HG02938 (cell line): ENCODE measurements around the gene URM1.

Experiments
- ATAC-seq: cut with Tn5 transposase; IDR thresholded peaks from one replicate; pipeline ENCODE4 v1.9.1; 2021; ENCODE audit warnings: mild to moderate bottlenecking, moderate library complexity; ENCODE audit not compliant: unreplicated experiment

URM1 gene

DNA sequence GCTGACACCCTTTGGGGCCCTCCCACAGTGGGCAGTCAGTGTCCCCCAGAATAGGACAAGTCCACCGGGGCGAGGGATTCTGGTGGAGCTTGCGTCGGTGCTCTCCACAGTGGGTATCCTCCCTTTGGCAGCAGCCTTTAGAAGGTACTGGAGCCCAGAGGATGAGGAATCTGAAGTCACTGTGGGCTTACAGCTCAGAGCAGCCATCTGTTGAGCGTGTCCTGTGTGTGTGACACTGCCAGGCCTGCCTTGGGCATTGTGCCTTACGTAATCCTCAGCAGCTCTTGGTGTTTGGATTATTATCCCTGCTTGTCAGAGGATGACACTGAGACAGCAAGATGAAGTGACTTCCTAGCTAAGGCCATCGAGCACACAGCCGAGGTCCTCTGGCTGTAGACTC, 12.6 kb downstream of the URM1 start:
- ATAC-seq = no peak

DNA sequence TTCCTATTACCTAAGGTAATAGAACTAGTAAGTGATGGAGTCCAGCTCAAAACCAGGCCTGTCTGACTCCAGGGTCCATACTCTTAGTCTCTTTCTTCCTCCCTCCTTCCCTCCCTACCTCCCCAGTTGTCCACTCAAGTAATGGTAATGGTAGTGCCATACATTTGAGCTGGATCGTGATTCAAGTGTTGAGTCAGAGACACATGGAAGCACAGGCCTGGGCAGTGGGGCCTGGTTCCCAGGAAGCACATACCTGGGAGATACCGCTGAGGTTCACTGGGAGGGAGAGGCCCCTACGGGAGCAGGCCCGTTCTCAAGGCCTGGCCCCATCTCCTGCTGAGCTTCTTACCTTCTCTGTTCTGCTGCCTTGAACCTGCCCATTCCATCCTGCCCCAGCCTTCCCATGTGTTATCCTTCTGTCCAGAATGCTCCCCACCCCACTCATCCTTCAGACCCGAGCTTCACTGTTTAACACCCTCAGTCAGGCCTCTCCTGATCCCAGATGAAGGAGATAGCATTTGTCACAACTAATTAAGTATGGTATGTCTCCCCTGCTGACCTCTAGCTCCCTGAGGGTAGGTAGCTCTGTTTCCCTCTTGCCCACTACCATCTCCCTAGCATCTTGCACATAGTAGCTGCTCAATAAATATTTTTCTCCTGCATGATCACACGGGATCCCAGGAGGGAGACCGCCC, 13.8 kb downstream of the URM1 start:
- ATAC-seq = no peak

DNA sequence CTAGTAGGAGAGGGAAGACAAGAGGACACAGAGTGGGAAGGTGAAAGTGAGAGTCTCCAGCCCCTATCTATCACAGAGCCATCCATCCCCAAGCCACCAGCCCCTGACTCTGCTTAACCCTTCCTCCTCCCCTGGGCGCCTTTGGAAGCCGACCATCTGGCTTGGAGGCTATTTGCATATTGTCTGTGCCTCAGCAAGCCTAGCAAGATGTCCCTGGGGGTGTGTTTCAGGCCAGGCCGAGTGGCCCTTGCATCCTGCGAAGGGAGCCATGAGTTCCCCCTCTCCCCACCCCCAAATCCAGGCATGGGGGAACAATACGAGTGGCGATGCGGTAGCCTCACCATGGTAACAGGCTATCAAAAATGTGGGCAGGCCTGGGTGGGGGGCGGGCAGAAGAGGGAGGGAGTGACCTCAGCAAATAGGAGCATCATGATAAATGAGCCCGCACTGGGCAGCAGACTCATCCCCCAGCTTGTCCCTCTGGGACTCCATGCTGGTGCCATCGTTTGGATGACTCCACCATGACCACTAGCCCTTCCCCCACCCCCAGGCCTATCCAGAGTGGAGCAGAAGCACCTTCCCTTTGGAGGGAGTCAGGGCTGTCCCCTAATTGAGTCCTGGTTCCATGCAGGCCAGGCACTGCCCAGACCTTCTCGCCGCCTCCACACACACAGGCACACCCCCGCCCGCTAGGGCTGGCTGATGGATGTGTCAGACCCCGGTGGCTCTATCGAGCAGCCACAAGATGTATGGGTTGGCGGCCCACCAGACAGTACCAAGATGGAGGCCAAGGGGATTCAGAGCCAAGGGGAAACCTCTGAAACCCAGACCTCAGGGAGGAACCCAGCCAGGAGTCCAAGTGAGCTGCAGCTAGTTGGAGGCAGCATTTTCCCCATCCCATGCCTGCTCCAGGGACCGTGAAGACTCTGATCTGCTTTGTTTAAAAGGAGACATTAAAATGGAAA, 14.6 kb downstream of the URM1 start:
- ATAC-seq = no peak

DNA sequence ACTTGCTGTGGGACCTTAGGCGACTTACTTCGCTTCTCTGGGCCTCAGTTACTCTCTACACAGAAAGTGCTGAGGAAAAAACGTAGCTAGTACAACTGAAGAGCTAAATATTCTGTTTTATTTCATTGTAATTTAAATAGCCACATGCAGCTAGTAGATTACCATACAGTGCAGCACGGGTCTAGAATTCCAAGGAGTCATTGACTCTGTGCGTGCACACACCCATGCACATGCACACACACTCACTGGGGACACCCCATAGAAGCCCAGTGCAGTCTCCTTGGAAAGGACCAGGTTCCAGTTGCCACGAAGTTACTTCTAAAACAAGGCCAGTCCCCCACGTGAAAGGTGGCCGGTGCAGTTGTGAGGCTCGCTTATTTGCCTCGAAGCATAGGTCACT, 17.0 kb downstream of the URM1 start:
- ATAC-seq = no peak

DNA sequence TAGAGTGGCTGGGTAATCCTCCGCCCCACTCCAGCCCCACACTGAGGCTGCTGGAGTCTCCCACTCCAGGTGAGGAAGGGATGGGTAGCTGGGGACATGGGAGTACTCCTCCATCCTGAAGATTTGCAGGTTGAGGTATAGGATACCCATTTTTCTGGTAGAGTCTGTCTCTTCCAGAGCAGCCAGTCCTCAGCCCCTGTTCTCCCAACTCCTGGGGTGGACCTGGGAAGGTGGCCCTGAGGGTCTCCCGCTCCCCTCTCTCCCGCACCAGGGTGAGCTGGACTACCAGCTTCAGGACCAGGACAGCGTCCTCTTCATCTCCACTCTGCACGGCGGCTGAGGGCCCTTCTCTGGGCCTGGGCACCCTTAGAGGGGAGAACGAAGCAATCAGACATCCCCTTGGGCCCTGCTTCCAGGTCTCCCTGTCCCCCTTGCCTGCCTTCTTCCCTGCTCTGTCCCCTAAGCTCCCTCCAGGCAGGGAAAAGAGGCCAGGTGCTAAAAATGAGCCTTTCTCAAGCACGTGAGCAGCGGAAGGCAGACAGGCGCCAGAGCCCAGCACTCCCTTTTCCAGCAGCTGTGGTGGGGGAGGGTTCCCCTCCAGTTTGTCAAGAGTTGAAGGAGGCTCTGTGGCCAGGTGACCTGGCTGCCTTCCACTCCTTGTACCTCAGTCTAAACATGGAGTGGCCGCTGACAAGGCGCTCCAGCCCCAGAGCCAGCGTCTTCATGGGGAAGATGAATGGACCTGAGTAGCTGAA, 18.4 kb downstream of the URM1 start:
- ATAC-seq = no peak

DNA sequence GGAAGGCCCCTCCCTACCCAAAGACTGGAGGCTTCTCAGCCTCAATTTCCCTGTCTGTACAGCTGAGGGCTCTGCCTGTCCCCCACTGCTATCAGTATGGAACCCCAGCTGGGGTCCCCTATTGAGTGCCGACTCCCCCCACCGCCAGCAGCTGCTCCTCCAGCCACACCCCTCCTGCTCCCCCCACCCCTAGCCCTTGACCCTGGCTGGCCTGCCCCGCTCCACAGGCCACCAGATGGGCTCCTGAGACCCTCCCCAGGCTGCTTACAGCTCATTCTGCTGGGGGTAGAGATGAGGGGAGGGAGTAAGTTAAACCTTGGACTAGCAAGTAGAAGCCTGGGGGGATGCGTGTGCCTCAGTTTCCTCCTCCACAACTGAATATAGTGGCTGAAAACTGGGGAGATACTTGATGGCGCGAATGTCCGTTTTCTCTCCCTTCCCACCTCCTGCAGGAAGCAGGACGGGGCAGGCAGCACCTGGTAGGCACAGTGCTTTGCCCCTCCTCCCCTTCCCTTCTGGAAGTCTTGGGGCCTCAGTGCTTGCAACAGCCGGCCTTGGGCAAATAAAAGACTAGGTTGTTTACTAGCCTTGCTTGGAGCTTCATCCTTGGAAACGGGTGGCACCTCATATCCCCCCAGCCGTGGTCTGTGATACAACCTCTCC, 19.1 kb downstream of the URM1 start:
- ATAC-seq = no peak

DNA sequence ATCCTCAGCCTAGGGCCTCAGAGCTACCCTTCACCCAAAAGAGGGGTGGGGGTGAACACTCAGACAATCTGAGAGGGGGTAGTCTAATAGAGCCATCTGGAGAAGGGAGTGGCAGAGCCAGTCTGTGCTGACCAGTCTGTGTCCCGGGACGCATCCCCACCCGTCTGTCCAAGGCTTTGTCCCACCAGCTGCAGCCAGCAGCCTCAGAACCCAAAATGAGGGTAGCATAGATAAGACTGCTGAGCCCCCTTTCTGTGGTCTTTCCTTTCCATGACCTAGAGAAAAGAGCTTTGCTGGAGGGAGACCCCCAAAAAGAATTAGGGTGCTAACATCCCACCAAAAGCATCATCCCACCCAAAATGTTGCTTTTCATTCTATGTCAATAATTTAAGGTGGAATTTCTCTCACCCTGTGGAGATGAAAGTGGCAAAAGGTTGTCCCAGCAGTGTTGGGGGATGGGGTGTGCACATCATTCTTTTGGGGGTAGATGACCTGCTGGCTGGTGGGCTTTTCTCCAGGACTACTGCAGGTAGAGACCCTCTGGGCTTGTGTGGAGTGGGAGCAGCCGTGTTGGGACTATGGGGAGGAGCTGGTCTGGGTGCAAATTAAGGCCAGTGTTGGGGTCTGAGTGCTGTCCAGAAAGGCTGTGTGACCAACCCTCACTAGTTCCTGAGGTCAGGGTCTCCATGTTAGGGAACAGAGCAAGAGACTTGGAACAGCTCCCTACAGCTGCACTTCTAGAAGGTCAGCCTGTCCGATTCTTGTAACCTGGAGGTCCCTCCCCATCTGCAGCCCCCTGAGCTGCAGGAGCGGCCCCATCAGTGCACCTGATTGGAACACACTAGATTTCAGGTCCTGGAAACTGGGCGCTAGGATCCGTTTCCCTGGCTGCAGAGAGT, 19.9 kb downstream of the URM1 start:
- ATAC-seq = no peak

DNA sequence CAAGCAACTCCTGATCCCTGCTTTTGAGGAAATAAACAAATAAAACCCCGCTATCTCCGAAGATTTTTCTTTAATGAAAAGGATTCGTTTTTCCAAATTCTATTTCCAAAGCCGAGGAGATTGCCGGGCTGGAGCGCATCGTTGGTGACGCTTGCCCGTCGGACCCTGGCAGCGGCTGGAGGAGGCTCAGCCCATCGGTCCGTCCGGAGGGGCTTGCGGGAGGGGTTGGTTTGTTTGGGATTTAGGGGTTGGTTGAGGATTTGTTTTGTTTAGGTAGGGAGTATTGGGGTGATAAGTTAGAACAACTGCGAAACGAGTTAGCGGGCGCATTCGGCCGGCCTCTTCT, 20.8 kb downstream of the URM1 start:
- ATAC-seq = no peak

DNA sequence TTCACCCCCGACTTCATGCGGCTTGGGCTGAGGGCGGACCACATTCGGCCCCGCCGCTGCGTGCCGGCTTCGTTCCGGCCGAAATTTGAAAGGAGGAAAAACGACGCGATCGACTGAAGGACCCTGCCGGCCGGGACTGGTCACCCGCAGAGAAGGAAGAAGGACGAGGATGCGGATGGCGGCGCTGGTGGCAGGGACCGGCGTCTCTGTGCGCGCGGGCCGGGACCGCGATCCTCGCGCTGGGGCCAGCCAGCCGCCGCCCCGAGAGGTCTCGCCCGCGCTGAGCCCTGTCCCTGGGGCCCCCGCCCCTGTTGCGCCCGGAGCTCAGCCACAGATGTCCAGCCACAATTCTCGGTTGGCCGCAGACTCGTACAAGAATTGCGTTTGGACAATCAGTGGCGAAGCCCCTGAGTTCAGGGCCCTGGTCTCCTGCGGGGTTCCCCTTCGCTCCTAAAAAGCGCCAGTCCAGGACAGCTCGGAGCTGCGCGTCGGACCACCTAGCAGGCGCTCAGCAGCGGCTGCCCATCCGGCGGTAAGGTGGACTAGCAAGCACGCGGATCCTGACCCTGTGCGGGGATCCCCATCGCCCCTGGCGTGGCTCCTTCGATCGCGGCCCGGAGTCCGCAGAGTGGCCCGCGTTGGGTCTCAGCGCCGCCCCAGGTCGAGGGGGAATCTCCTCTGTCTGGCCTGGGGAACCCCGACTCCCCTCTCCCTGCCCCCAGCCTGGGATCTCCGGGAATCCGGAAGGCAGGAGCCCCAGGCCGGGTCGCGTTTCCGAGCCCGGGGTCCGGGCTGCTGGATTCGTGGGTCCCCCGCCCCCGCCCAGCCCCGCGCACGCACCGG, 21.3 kb downstream of the URM1 start:
- ATAC-seq = no peak

DNA sequence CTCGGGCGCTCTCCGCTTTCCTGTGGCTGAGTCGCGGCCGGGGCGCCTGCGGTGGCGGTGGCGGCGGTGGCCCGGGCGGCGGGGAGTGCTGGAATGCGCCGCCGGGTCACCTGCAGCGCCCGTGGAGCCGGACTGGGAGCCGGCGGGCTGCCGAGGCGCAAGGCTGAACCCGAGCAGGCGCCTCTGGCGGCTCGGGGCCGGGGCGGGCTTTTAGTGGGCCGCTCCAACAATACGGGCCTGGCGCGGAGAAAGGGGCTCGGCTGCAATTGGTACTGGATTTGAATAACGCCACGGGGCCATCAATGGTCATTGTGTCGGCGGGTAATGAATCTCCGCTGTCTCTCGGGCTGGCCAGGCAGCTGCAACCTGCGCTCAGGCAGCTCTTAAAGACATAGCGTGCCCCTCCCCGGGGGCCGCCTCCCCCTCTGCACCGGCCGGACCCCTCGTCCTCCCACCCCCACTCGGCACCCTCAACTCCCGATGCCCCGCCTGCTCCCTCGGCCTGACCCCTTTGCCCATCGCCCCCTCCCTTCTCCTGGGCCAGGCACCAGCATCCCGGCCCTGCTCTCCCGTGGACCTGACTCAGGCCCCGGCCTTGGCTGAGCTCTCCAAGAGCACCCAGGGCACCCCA, 22.1 kb downstream of the URM1 start:
- no peak for ATAC-seq

DNA sequence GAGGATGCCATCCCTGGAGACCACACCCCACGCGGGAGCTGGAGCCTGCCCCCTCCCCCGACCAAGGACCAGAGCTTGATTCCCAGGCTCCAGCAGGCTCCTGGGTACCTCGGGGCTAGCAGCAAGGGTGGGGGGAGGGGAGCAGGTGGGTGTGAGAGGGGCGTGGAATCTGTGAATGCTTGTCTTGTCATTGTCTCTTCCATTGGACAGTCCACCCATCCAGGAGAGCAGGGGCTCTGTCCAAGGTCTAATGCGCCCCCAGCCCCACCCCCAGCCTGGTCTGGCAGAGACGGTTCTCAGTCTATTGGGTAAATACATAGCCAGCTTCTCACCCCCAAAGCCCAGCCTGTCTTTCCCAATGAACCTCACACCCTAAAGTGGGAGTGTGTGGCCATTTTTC, 22.8 kb downstream of the URM1 start:
- no peak for ATAC-seq

DNA sequence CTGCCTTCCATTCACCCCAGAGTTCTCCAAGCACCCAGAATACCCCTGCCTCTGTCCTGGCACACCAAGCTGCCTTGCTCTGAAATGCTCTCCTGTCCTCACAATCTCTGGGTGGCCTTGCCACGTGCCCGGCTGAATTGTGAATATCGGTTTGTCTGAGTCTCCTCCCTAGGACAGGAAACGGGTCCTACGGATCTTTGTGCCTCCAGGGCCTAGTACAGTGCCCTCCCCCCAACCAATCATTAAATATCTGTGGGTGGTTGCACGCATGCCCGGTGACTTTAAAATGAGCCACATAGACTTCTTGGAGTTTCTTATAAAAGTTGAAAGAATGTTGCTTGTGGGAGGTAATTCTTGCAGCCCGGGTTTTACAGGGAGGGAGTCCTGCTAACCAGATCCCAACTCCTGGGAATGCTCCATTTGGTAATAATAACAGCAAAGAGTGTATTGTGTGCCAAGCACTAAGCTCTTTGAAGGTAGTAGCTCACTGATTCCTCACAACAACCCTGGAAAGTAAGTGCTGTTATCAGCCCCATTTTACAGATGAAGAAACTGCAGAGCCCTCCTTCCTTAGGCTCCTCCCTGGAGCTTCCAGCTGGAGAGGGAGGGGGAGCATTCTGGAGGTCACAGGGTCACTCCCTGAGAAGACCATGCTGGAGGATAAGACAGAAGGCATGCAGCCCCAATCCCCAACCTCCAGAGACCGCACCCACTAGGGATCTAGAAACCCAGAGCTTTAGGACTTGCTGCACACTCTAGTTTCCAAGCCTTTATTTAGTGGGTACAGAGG, 23.4 kb downstream of the URM1 start:
- no peak for ATAC-seq

DNA sequence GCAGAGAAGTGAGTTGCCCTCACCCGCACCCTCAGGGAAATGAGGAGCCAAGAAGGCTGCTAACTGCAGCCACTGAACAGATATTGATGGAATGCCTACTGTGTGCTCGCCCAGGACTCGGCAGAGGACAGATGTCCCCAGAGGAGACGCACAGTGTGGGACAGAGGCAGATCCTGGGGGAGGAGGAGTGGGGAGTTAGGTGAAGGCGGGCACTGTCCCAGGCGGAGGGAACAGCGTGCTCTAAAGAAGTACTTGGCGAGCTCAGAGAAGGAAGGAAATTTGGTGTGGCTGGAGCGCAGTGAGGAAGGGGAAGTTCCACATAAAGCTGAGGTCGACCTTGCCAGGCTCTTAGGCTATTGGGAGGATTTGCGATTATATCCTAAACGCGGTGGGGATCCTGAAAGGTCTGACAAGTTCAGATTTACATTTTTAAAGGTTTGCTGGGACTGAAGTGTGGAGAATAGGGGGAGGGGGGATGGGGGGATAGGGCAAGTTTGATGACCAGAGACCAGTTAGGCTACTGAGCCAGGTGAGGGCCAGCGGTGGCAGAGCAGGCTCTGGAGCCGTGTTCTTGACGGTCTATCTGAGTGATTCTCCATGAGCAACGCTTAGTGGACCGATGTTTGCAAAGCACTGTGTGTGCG, 25.9 kb downstream of the URM1 start:
- ATAC-seq = no peak

DNA sequence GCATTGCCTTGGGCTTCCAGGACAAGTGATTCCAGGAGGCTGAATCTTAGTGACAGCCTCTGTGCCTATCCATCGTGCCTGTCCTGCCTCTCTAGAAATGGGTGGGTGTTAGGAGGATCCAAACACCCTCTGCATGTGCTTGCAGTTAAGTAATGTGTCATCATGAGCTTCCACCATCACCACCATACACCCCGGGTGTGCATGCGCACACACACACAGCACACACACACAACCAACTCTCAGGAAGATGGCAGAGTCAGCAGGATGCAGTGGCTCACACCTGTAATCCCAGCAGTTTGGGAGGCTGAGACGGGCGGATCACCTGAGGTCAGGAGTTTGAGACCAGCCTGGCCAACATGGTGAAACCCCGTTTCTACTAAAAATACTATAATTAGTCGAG, 26.7 kb downstream of the URM1 start:
- ATAC-seq = no peak

DNA sequence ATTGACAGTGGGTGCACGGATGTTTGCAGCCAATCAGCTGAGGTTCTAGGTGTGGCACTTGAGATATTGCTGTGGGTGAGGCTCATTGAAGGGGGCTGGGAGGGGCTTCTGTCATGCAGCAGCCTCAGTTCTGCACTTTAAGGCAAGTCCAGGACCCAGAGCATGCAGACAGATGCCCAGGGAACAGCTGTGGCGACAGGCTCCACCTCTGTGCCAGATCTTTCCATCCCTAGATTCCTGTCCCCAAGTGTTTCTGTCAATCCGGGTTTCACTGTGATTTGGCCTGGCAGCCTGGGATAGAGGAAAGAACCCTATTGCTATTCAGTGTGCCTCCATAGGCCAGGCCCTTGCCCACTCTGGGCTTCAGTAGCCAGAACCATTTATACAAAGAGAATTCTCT, 28.7 kb downstream of the URM1 start:
- no peak for ATAC-seq

DNA sequence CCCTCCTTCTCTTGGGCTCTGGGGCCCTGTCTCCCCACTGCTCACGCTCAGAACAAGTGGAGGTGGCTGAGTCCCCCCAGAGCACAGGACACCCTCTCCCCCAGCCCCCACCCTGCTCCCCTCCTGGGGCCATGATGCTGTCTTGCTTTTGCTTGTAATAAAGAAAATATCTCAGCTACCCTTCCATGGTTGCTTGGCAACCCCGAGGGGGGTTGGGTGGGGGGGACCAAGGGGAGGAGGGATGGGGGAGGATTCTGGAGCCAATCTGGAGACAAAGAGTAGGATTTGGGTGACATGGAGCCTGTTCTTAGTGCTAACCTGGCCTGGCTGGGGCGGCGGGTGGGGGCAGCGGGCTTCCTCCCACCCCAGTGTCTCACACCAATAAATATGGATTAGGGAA, 33.4 kb downstream of the URM1 start:
- ATAC-seq = no peak

DNA sequence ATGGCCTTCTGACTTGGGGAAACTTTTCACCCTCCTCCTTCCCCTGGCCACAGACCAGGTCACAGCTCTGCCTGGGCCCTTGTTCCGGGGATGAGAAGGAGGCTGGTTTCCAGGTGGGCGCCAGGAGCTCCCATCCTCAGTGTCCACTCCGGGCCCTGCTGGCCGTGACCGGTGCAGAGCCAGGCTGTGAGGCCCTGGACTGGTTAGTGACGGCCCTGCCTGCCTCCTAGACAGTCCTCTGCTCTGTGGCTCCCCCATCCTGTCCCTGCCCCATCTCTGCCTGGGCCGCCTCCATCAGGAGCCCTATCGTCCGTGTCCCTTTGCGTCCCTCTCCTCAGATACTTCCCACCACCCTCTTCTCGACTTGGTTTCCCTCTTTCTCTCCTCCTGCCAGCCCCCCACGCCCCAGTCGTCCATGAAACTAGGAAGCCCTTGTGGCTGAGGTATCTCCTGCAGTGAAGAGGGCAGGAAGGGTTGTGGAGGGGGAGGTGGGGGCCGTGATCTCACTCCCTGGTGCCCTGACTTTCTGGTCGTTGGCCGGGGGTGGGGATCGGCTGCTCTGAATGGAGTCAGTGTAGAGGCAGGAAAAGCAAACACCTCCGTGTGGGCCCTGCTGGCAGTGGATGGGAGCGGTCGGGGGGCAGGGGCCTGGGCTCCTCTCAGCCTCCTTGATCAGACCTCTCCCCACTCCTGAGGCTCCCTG, 34.1 kb downstream of the URM1 start:
- no peak for ATAC-seq
